WI38 (cell line): ENCODE results near the gene TP53I13.

ENCODE experiments used
- H3K4me3 ChIP-seq: 2 replicates; pipeline ENCODE4 v1.5.1; 2011; ENCODE audit warnings: low read depth, mild to moderate bottlenecking, control low read depth, low read length
- CTCF ChIP-seq: IDR thresholded peaks from 2 replicates; pipeline ENCODE4 v1.5.1; 2012; ENCODE audit warnings: low read depth, mild to moderate bottlenecking, control low read depth, low read length

The TP53I13 gene

GRCh38 chr17:29577385-29578211 is 9.1 kb downstream of the TP53I13 start:
- no peak for TF ChIP-seq CTCF

GRCh38 chr17:29578626-29579485 is 10.4 kb downstream of the TP53I13 start:
- H3K4me3 ChIP-seq: no peak overlapping the region
- TF ChIP-seq CTCF: no peak

More at GRCh38 chr17:29577385-29578211, 9.1 kb downstream of the TP53I13 start:
- H3K4me3 ChIP-seq: no peak overlapping the region

GRCh38 chr17:29579866-29580771 is 11.6 kb downstream of the TP53I13 start:
- peak; percentile 76 for TF ChIP-seq CTCF
- H3K4me3 ChIP-seq: no peak overlapping the region

DNA sequence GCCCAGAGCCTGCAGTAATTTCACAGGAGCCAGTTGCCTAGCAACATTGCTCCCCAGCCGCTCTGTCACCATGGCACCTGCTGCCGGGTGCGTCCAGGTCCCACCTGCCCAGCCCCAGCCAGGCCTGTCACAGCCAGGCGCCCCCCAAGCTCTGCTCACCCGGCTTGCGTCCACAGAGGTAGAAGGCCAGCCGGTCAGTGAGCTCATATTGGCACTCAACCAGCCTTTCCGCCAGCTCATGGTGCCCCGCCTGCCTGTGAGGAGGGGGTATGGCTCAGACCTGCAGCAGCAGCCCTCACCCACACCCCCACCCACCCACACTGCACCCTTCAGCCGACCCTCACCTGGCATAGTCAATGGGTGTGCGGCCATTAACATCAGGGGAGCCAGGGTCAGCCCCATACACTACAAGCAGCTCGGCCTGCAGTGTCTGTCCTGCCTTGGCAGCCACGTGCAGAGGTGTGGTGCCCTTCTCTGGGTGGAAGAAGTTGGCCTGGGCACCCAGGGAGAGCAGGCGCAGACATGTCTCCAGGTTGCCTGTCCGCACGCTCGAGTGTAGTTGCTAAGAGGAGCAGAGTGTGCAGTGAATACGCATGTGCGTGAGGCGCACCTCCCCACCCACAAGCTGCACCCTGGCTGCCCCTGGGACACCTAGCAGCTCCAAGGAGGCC is 13.2 kb downstream of the TP53I13 start:
- no peak for TF ChIP-seq CTCF
- H3K4me3 ChIP-seq: no peak overlapping the region

GRCh38 chr17:29582254-29582765 is 13.8 kb downstream of the TP53I13 start:
- no peak overlapping the region for H3K4me3 ChIP-seq
- no peak for TF ChIP-seq CTCF

- H3K4me3 ChIP-seq: no peak overlapping the region
- TF ChIP-seq CTCF: no peak
Measured at GRCh38 chr17:29582772-29583171, 14.3 kb downstream of the TP53I13 start.
